ENCODE measurements around the gene CUL3.

DNA sequence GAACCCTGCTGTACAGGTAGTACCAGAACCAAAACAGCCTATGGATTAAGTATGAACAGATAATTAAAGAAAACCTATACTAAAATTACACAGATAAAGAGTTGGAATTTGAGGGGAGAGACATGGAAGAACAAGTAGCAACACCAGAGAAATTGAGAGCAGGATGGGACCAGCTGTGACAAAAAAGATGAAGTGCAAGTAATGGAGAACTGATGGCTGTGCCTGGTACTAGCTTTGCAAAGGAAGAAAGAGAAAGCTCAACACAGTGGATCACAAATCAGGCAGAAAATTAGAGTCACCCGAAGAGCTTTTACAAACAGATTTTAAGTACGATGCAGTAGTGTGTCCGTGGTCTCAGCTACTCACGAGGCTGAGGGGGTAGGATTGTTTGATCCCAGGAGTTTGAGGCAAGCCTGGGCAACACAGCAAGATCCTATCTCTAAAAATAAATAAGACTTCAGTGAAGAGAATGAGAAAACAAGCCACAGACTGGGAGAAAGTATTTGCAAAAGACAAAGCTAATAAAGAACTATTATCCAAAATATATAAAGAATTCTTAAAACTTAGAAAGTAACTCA is 46.5 kb downstream of the CUL3 start:
- TF ChIP-seq, protein P1, sequence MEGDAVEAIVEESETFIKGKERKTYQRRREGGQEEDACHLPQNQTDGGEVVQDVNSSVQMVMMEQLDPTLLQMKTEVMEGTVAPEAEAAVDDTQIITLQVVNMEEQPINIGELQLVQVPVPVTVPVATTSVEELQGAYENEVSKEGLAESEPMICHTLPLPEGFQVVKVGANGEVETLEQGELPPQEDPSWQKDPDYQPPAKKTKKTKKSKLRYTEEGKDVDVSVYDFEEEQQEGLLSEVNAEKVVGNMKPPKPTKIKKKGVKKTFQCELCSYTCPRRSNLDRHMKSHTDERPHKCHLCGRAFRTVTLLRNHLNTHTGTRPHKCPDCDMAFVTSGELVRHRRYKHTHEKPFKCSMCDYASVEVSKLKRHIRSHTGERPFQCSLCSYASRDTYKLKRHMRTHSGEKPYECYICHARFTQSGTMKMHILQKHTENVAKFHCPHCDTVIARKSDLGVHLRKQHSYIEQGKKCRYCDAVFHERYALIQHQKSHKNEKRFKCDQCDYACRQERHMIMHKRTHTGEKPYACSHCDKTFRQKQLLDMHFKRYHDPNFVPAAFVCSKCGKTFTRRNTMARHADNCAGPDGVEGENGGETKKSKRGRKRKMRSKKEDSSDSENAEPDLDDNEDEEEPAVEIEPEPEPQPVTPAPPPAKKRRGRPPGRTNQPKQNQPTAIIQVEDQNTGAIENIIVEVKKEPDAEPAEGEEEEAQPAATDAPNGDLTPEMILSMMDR (IDR thresholded peaks at IDR 0.05; ENCODE audit: insufficient read depth, low read length): no peak
- TF ChIP-seq POLR2AphosphoS5 (IDR thresholded peaks at IDR 0.05; ENCODE audit: low read depth) (no peak), SPI1 (IDR thresholded peaks at IDR 0.05; ENCODE audit: borderline replicate concordance, low read depth) (no peak), GABPA (IDR thresholded peaks at IDR 0.05; ENCODE audit: low read depth) (no peak)
